ENCODE measurements around the gene HIPK2.
A peak's percentile ranks its signal among the peaks of the same experiment; 100 is the strongest.

Gene HIPK2

DNA sequence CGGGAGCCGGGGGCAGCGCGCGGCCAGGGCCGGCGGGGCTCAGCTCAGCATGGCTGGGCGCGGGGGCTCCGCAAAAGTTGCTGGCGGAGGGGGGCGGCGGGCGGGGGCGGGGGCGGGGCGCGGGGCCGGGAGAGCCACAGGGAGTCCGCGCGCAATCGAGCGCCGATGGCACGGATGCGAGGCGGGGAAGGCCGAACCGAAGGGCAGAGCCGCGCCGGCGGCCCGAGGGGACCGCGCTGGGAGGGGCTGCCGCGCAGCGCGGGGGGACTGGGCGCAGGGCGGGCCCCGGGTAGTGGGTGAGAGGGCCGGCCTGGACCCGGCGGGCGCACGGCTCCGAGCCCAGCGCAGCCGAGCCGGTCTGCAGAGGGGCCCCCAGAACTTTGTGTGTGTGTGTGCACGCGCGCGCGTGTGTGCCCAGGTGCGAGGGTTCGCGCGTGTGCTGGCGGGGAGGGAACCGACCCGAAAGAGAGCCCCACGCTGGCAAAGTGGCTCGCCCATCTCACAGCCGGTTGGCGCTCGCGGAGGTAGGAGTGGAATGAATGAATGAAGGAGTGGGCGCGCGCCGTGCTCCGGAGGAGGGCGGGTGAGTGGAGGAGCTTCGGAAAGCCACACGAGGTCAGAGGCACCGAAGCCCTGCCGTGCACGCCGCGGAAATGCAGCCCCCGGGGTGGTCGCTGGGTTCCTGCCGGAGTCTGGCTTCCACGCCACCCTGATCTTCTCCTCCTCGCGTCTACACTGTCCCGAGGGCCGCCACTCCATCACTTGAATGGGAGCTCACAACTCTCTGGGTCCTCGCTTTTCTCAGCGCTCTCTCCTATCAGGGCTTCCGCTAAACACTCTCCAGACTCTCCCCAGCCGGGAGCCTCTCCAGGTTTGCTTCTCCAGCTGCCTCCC, at the start of gene HIPK2:
Gene HIPK2 (minus strand): TSS at position 51 of the 894 bp plus-strand sequence. CDS start 375 bp downstream, outside the sequence.
- Histone ChIP-seq H3K27ac (peak within 1 kb of the TSS; percentile 63 to 95 (median 89)), H3K4me3 (peak within 1 kb of the TSS; percentile 65 to 87 (median 81))

- no peak overlapping the region for H3K27ac ChIP-seq
- no peak overlapping the region for H3K4me3 ChIP-seq
These were observed 49.2 kb upstream of the HIPK2 start for GRCh38 chr7:139827042-139827441.

GRCh38 chr7:139825666-139826290, 48.0 kb upstream of the HIPK2 start:
- no peak overlapping the region for H3K27ac ChIP-seq
- no peak overlapping the region for H3K4me3 ChIP-seq

DNA sequence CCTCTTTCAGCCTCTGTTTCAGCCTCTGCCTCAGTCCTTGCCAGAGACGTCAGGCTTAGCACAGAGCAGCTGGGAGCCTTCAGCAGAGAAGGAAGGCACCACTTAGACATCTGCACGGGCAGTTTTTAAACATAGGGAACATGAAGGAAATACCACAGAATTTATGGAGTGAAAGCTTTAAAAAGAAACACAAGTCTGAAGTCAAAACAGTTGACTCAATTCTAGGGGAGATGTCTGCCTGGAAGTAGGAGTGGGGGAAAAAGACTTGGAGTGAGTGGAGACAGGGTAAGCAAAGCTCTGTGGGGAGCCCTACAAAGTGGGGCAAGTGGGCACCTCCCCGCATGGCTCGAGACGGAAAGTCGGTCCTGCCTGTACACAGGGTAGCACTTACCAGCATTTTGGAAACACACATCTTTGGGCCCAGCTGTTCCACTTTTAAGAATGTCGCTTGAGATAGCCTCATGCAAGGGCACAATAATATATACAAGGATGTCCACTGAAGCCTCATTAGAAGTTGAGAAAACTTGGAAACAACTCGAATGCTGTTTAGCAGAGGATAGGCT, 46.2 kb upstream of the HIPK2 start:
- no peak overlapping the region for H3K27ac ChIP-seq
- no peak overlapping the region for H3K4me3 ChIP-seq

DNA sequence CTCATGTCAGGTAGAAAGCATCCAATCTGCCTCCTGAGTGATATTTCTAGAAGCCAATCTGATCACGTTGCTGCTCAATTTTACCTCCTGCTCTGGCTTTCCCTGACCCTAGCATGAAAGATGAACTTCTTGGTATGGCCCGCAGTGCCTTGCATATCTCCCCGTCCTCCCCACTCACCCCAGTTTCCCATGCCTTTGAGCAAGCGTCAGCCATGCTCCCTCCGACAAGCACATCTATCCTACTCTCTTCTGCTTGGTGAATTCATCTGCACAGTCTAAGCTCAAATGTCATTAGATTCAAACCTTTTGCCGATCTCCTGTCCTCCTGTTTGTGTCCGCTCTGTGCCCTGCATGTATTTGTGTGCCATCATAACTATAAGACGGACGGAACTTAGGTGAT, 45.1 kb upstream of the HIPK2 start:
- Histone ChIP-seq H3K27ac (no peak overlapping the region), H3K4me3 (no peak overlapping the region)

DNA sequence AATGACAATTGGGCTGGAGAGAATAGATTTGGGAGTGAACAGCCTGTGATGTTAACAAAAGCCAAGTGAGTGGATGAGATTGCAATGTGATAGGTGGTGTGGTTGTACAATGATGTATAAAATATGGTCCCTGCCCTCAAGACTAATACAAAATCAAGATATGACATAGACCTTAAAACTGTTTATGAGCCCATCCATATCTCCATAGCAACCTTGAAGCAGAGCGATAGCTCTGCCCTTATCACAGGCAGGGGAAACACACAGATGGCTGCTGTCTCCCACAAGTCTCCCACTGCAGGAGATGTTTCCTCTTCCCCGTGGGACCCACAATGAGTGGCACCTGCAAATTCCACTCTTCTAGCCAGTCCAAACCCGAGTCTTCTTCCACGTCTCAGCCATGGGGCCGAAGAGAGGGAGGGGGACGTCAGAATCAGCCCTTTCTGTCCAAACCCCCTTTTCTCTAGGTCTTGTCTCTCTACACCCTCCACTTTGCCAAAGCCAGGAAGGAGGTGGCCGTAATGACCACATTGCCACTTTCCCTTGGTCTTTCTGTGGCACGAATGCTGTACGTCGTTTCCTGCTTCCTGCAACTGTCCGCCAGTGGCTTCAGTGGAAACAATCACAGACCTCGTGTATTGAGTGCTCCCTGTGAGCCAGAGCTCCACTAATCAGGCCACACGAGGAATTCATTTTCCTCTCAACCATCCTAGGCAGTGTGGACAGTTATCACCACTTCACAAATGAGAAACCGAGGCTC, 43.7 kb upstream of the HIPK2 start:
- H3K4me3 ChIP-seq = no peak overlapping the region
- H3K27ac ChIP-seq = no peak overlapping the region

GRCh38 chr7:139820089-139820488, 42.3 kb upstream of the HIPK2 start:
- no peak overlapping the region for H3K4me3 ChIP-seq
- H3K27ac ChIP-seq = peak overlapping the region in 1 of 21 experiments; percentile 4

GRCh38 chr7:139817249-139817648, 39.5 kb upstream of the HIPK2 start:
- Histone ChIP-seq H3K4me3 (no peak overlapping the region), H3K27ac (no peak overlapping the region)

GRCh38 chr7:139813689-139814088, 35.9 kb upstream of the HIPK2 start:
- no peak overlapping the region for H3K4me3 ChIP-seq
- no peak overlapping the region for H3K27ac ChIP-seq

DNA sequence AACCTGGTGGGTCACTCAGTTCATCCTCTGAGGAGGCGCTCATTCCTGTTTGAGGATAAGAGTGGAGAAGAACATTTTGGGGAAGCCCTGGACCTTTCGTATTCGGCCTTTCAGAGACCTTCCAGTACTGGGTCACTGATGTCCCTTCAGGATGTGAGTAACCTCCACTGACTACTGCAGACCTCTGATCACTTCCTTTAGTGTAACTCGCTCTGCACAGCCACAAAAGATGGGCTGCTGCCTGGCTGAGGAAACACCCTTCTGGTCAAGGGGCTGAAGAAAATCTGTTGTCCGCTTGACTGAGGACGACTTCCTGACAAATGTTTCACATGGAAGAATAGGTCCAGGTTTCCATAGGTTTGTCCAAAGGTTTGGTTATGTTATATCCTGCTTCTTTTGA, 35.4 kb upstream of the HIPK2 start:
- Histone ChIP-seq H3K27ac (no peak overlapping the region), H3K4me3 (no peak overlapping the region)

DNA sequence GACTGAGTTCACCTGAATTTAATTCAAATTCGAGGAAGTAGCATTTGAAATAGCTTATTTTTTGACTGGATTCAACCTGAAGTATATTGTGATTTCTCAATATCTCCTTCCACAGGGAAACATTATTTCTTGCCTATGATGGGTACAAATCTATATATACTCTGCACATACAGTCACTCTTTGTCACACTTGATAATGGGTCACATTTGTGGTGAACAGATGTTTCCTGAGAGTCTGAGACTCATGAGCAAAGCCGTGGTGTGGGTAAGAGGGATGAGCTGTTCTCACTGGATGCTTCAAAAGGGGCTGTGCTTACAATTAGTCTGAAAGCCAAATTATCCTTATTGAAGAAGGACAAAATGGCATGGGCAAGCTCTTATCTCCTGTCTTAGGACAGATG, 33.3 kb upstream of the HIPK2 start:
- H3K4me3 ChIP-seq = no peak overlapping the region
- H3K27ac ChIP-seq = no peak overlapping the region

- Histone ChIP-seq H3K4me3 (no peak overlapping the region), H3K27ac (no peak overlapping the region)
These were observed 31.1 kb upstream of the HIPK2 start for GRCh38 chr7:139808846-139809442.

DNA sequence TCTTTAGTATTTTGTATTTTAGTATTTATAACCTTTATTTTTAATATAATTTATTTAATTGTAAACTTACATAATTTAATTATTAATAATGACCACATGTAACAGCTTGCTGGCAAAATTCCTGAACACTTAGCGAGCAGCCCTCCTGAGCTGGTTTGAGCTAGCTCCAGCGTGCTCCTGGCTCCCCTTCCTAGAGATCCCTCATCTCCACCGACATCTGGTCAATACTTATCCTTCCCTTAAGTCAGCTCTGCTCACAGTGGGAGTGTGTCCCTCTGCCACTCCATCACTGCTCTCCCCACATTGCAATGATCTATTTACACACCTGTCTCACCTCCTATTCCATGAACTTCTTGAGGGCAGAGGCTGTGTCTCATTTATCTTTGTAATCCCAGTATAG, 30.6 kb upstream of the HIPK2 start:
- no peak overlapping the region for H3K4me3 ChIP-seq
- no peak overlapping the region for H3K27ac ChIP-seq

DNA sequence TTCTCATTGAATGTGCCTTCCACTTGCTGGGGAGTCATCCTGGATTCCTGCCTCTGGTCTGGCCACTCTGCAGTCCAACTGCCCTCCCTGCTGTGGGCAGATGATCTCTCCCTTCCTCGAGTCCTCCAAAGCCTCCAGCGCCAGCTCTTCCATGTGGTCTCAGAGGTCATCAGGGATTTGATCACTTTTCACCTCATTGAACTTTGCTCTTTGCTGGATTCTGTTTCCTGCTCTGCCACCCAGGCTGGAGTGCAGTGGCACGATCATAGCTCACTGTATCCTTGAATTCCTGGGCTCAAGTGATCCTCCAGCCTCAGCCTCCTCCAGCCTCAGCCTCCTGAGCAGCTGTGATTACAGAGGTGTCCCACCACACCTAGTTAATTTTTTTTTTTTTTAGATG, 29.2 kb upstream of the HIPK2 start:
- no peak overlapping the region for H3K27ac ChIP-seq
- H3K4me3 ChIP-seq = no peak overlapping the region

DNA sequence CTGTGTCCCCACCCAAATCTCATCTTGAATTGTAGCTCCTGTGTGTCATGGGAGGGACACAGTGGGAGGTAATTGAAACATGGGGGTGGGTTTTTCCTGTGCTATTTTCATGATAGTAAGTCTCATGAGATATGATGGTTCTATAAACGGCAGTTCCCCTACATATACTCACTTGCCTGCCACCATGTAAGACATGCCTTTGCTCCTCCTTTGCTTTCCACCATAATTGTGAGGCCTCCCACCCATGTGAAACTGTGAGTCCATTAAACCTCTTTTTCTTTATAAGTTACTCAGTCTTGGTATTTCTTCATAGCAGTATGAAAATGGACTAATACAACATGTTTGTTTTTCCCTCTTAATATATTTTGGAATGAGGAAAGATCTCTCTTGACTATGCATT, 26.8 kb upstream of the HIPK2 start:
- Histone ChIP-seq H3K4me3 (no peak overlapping the region), H3K27ac (no peak overlapping the region)

DNA sequence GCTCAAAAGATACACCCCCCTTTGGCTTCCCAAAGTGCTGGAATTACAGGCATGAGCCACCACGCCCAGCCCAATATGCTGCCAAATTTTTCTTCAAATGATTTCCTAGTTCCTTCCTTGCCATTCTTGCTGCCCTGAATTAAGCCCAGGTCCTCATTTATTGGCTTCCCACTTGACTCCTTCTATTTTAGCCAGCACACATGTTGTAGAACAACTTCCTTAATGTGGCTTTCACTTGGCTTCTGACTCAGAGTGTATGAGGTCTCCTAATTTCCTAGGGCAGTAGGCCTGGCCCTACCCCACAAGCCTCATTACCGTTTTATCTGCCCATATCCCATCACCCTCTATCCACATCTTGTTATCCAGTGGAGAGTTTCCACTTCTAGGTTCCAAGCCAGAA, 21.8 kb upstream of the HIPK2 start:
- H3K27ac ChIP-seq = no peak overlapping the region
- H3K4me3 ChIP-seq = no peak overlapping the region

GRCh38 chr7:139798892-139799291, 21.1 kb upstream of the HIPK2 start:
- H3K27ac ChIP-seq = no peak overlapping the region
- H3K4me3 ChIP-seq = no peak overlapping the region

GRCh38 chr7:139798221-139798620, 20.4 kb upstream of the HIPK2 start:
- H3K27ac ChIP-seq = no peak overlapping the region
- H3K4me3 ChIP-seq = no peak overlapping the region

- no peak overlapping the region for H3K27ac ChIP-seq
- no peak overlapping the region for H3K4me3 ChIP-seq
These were observed 19.8 kb upstream of the HIPK2 start for GRCh38 chr7:139797607-139798006.

GRCh38 chr7:139791316-139791715, 13.5 kb upstream of the HIPK2 start:
- H3K27ac ChIP-seq = no peak overlapping the region
- no peak overlapping the region for H3K4me3 ChIP-seq
